Stimulated activated memory B cell treated with anti-CD40 and anti-IgM and Interleukin-4, amounts not matched to agents 10 μg/mL and 1 μg/mL and 100 μg/mL, for 72 hours (primary cell): Measurements from ENCODE around the gene PRKN.

ENCODE experiments used
- ATAC-seq: fragments of 150-1000 bp; cut with Tn5 transposase; 2 replicates; pipeline ENCODE4 v1.10.0; 2021
- H3K27ac Mint-ChIP-seq: one replicate; pipeline ENCODE4 v1.8.0; 2022; ENCODE audit warnings: mild to moderate bottlenecking, mixed read lengths
- H3K27me3 Mint-ChIP-seq: one replicate; pipeline ENCODE4 v1.8.0; 2022; ENCODE audit warnings: mixed read lengths
- H3K36me3 Mint-ChIP-seq: one replicate; pipeline ENCODE4 v1.8.0; 2022; ENCODE audit warnings: mixed read lengths
- H3K4me1 Mint-ChIP-seq: one replicate; pipeline ENCODE4 v1.8.0; 2022; ENCODE audit warnings: mixed read lengths
- H3K4me3 Mint-ChIP-seq: one replicate; pipeline ENCODE4 v1.8.0; 2022; ENCODE audit warnings: mild to moderate bottlenecking, moderate library complexity, mixed read lengths
- H3K9me3 Mint-ChIP-seq: one replicate; pipeline ENCODE4 v1.8.0; 2022; ENCODE audit warnings: mixed read lengths

Gene PRKN

GRCh38 chr6:162085561-162085960 lies 642.0 kb downstream of the PRKN start:
- H3K27me3 Mint-ChIP-seq = no peaks in the 10 kb centered on the region
- no peak for ATAC-seq
- H3K4me1 Mint-ChIP-seq = no peaks in the 10 kb centered on the region
- H3K9me3 Mint-ChIP-seq = peaks cover 7% of the 10 kb centered on the region
- H3K36me3 Mint-ChIP-seq = no peaks in the 10 kb centered on the region
- no peak overlapping the region for H3K27ac Mint-ChIP-seq
- H3K4me3 Mint-ChIP-seq = no peak overlapping the region

DNA sequence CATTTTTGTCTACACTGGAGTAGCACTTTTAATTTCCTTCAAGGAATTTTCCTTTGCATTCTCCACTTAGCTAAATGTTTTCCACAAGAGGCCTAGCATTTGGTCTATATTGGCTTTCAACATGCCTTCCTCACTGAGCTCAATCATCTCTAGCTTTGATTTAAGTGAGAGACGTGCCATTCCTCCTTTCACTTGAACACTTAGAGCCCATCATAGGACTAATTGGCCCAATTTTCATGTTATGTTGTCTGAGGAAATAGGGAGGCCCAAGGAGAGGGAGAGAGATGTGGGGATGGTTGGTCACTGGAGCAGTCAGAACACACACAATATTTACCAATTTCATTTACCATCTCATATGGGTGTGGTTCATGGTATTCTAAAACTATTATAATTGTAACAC lies 645.0 kb downstream of the PRKN start:
- no peak for ATAC-seq
- Mint-ChIP-seq H3K27ac (no peak overlapping the region), H3K9me3 (peaks cover 4% of the 10 kb centered on the region), H3K4me3 (no peak overlapping the region), H3K27me3 (no peaks in the 10 kb centered on the region), H3K36me3 (no peaks in the 10 kb centered on the region), H3K4me1 (no peaks in the 10 kb centered on the region)

- no peak overlapping the region for H3K4me3 Mint-ChIP-seq
- peaks cover 4% of the 10 kb centered on the region for H3K9me3 Mint-ChIP-seq
- ATAC-seq = no peak
- no peaks in the 10 kb centered on the region for H3K4me1 Mint-ChIP-seq
- no peak overlapping the region for H3K27ac Mint-ChIP-seq
- H3K36me3 Mint-ChIP-seq = no peaks in the 10 kb centered on the region
- H3K27me3 Mint-ChIP-seq = no peaks in the 10 kb centered on the region
These were observed 648.9 kb downstream of the PRKN start for GRCh38 chr6:162078667-162079066.

- Mint-ChIP-seq H3K36me3 (no peaks in the 10 kb centered on the region), H3K4me3 (no peak overlapping the region), H3K4me1 (no peaks in the 10 kb centered on the region), H3K9me3 (peaks cover 4% of the 10 kb centered on the region), H3K27ac (no peak overlapping the region), H3K27me3 (no peaks in the 10 kb centered on the region)
- no peak for ATAC-seq
These were observed 649.4 kb downstream of the PRKN start for GRCh38 chr6:162078126-162078525.

DNA sequence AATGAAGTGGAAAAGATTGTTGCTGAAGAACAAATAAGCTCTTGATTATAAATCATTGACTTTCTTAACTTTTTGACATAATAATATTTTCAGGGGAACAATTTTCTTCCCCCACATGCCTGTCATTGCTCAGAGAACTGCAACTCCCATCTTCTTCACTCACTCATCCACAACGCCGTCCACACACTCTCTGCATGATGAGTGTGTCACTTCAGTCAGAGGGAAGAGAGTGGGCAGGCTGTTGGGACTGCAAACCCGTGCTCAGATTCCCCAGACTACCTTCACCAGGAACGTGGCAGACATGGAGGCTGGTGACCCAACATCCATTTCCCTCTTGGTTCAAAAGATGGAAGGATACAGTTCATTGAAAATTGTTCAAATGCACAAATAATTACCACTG lies 650.8 kb downstream of the PRKN start:
- no peak for ATAC-seq
- no peak overlapping the region for H3K27ac Mint-ChIP-seq
- no peaks in the 10 kb centered on the region for H3K4me1 Mint-ChIP-seq
- H3K27me3 Mint-ChIP-seq = no peaks in the 10 kb centered on the region
- H3K36me3 Mint-ChIP-seq = no peaks in the 10 kb centered on the region
- H3K4me3 Mint-ChIP-seq = no peak overlapping the region
- peaks cover 4% of the 10 kb centered on the region for H3K9me3 Mint-ChIP-seq

- Mint-ChIP-seq H3K9me3 (peaks cover 4% of the 10 kb centered on the region), H3K36me3 (no peaks in the 10 kb centered on the region), H3K27me3 (no peaks in the 10 kb centered on the region), H3K4me1 (no peaks in the 10 kb centered on the region), H3K27ac (no peak overlapping the region), H3K4me3 (no peak overlapping the region)
- ATAC-seq = no peak
These were observed 652.8 kb downstream of the PRKN start for GRCh38 chr6:162074641-162075275.

DNA sequence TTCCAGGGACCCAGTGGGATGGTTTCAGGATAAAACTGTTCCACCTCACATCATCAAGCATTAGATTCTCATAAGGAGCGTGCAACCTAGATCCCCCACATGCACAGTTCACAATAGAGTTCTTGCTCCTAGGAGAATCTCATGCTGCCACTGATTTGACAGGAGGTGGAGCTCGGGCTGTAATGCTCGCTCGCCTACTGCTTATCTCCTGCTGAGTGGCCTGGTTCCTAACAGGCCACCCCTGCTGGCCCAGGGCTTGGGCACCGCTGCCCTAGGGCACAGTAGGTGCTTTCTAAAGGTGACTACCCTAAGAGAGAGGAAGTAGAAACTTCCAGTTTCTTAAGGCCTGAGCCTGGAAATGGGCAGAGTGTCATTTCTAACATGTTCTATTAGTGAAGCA lies 656.9 kb downstream of the PRKN start:
- Mint-ChIP-seq H3K36me3 (no peaks in the 10 kb centered on the region), H3K4me1 (no peaks in the 10 kb centered on the region)
- no peak for ATAC-seq

GRCh38 chr6:162069995-162070394 lies 657.6 kb downstream of the PRKN start:
- no peak for ATAC-seq
- Mint-ChIP-seq H3K36me3 (no peaks in the 10 kb centered on the region), H3K4me3 (no peak overlapping the region), H3K9me3 (peaks cover 18% of the 10 kb centered on the region), H3K4me1 (no peaks in the 10 kb centered on the region), H3K27me3 (no peaks in the 10 kb centered on the region), H3K27ac (no peak overlapping the region)

More for the DNA sequence above, 656.9 kb downstream of the PRKN start:
- no peak overlapping the region for H3K4me3 Mint-ChIP-seq
- peaks cover 18% of the 10 kb centered on the region for H3K9me3 Mint-ChIP-seq
- no peak overlapping the region for H3K27ac Mint-ChIP-seq
- H3K27me3 Mint-ChIP-seq = no peaks in the 10 kb centered on the region

DNA sequence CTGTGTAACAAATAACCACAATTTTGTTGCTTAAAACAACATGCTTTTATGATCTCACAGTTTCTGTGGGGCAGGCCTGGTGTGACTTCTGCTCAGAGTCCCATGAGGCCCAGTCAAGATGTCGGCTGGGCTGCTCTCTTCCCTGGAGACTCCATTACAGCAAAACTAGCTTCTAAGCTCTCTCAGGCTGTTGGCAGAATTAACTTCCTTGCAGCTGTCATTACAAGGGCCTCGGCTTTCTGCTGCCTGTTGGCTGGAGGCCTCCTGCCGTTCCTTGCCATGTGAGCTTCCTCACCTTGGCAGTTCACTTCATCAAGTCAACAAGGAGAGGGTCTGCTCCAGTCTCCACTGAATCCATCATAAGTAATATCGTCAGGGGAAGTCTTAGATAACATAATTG lies 659.2 kb downstream of the PRKN start:
- peaks cover 18% of the 10 kb centered on the region for H3K9me3 Mint-ChIP-seq
- H3K27me3 Mint-ChIP-seq = no peaks in the 10 kb centered on the region
- no peak overlapping the region for H3K4me3 Mint-ChIP-seq
- H3K36me3 Mint-ChIP-seq = no peaks in the 10 kb centered on the region
- no peak for ATAC-seq
- H3K4me1 Mint-ChIP-seq = no peaks in the 10 kb centered on the region
- no peak overlapping the region for H3K27ac Mint-ChIP-seq

DNA sequence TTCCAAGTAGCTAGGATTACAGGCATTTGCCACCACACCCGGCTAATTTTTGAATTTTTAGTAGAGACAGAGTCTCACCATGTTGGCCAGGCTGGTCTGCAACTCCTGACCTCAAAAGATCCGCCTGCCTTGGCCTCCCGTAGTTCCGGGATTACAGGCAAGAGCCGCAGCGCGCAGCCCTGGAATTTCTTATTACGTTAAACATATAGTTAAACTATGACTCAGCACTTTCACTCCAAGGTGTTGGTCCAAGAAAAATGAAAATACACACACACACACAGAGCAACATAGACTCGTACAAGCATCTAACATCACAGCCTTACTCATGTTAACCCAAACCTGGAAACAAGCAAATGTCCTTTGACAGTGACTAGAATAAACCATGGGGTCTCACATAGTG lies 663.9 kb downstream of the PRKN start:
- no peak overlapping the region for H3K27ac Mint-ChIP-seq
- H3K27me3 Mint-ChIP-seq = no peaks in the 10 kb centered on the region
- H3K9me3 Mint-ChIP-seq = peaks cover 11% of the 10 kb centered on the region
- H3K4me1 Mint-ChIP-seq = no peaks in the 10 kb centered on the region
- no peaks in the 10 kb centered on the region for H3K36me3 Mint-ChIP-seq
- H3K4me3 Mint-ChIP-seq = no peak overlapping the region
- no peak for ATAC-seq

DNA sequence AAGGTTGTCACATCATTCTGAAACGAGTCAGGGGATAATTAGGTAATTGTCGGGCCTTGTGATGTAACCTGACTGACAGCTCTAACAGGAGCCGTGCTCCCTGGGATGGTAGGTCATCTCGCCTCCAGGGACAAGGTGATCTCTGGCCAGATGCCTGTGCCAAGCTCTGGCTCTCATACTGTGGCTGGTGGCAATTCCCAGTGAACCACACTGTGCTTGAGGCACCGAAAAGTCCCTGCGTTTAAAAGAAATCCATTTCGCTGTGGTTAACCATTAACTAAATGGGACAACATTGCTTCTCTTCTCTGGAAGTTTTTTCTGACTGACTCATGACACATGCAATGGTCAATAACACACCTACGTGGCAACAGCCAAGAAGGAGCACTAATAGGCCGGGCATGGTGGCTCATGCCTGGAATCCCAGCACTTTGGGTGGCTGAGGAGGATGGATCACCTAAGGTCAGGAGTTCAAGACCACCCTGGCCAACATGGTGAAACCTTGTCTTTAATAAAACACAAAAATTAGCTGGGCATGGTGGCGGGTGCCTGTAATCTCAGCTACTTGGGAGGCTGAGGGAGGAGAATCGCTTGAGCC lies 669.2 kb downstream of the PRKN start:
- Mint-ChIP-seq H3K4me3 (no peak overlapping the region), H3K27ac (no peak overlapping the region), H3K9me3 (peaks cover 5% of the 10 kb centered on the region), H3K36me3 (no peaks in the 10 kb centered on the region), H3K27me3 (no peaks in the 10 kb centered on the region), H3K4me1 (no peaks in the 10 kb centered on the region)
- ATAC-seq = no peak

DNA sequence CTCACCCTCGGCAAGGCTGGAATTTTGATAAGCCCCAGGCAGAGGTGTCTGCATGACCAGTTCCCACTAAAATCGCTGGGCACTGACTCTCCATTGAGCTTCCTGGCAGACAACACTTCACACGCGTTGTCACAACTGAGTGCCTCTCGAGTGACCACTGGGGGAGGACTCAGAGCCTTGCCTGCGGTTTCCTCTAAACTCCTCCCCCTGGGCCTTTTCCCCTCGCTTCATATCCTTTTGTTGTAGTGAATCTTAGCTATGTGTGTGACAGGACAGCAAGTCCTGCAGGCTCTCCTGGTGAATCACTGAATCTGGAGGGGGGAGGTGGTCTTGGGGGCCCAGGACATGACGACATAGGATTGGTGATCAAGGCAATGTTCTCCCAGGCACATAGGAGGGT lies 670.8 kb downstream of the PRKN start:
- Mint-ChIP-seq H3K27me3 (no peaks in the 10 kb centered on the region), H3K27ac (no peak overlapping the region), H3K36me3 (no peaks in the 10 kb centered on the region), H3K9me3 (peaks cover 5% of the 10 kb centered on the region), H3K4me1 (no peaks in the 10 kb centered on the region), H3K4me3 (no peak overlapping the region)
- no peak for ATAC-seq

- ATAC-seq = no peak
- H3K36me3 Mint-ChIP-seq = no peaks in the 10 kb centered on the region
- H3K4me1 Mint-ChIP-seq = no peaks in the 10 kb centered on the region
- H3K27me3 Mint-ChIP-seq = no peaks in the 10 kb centered on the region
- peaks cover 5% of the 10 kb centered on the region for H3K9me3 Mint-ChIP-seq
- H3K27ac Mint-ChIP-seq = no peak overlapping the region
- no peak overlapping the region for H3K4me3 Mint-ChIP-seq
These were observed 671.5 kb downstream of the PRKN start for GRCh38 chr6:162056061-162056460.

- no peaks in the 10 kb centered on the region for H3K36me3 Mint-ChIP-seq
- peaks cover 5% of the 10 kb centered on the region for H3K9me3 Mint-ChIP-seq
- ATAC-seq = no peak
- H3K27ac Mint-ChIP-seq = no peak overlapping the region
- no peaks in the 10 kb centered on the region for H3K27me3 Mint-ChIP-seq
- no peaks in the 10 kb centered on the region for H3K4me1 Mint-ChIP-seq
- H3K4me3 Mint-ChIP-seq = no peak overlapping the region
These were observed 672.2 kb downstream of the PRKN start for GRCh38 chr6:162055365-162055764.

- Mint-ChIP-seq H3K4me3 (no peak overlapping the region), H3K27me3 (no peaks in the 10 kb centered on the region), H3K4me1 (no peaks in the 10 kb centered on the region), H3K36me3 (no peaks in the 10 kb centered on the region), H3K27ac (no peak overlapping the region), H3K9me3 (peaks cover 5% of the 10 kb centered on the region)
- no peak for ATAC-seq
These were observed 674.5 kb downstream of the PRKN start for GRCh38 chr6:162053084-162053483.

DNA sequence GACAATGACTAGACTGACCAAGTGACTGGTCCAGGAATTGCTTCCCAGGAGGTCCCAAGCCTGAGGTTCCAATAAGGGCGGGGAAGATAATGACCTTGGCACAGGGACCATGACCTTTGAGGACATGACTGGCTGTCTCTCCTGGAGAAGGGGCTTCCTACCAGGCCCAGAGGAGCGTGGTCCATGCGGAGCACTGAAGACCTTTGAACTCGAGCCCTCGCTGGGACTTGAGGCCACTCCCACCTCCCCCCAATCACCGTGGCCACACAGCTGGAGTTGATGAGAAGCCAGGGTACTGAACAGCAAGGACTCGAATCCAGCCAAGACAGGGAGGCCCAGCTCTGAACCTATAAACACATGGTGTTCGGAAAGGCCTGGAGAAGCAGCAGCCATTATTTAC lies 677.0 kb downstream of the PRKN start:
- Mint-ChIP-seq H3K4me1 (no peaks in the 10 kb centered on the region), H3K4me3 (no peak overlapping the region), H3K9me3 (peaks cover 4% of the 10 kb centered on the region), H3K27ac (no peak overlapping the region), H3K27me3 (no peaks in the 10 kb centered on the region), H3K36me3 (peaks cover 4% of the 10 kb centered on the region)
- no peak for ATAC-seq
